Activated naive CD8-positive, alpha-beta T cell (primary cell): ENCODE measurements around the gene MNX1.
A peak's percentile ranks its signal among the peaks of the same experiment; 100 is the strongest.

Experiments
- H3K27ac Mint-ChIP-seq: one replicate; pipeline ENCODE4 v1.8.0; 2021; ENCODE audit warnings: mixed read lengths
- H3K27me3 Mint-ChIP-seq: one replicate; pipeline ENCODE4 v1.8.0; 2021; ENCODE audit warnings: mixed read lengths
- H3K36me3 Mint-ChIP-seq: one replicate; pipeline ENCODE4 v1.8.0; 2021; ENCODE audit warnings: mixed read lengths
- H3K4me1 Mint-ChIP-seq: one replicate; pipeline ENCODE4 v1.8.0; 2021; ENCODE audit warnings: low read depth, mixed read lengths
- H3K4me3 Mint-ChIP-seq: one replicate; pipeline ENCODE4 v1.8.0; 2021; ENCODE audit warnings: mild to moderate bottlenecking, mixed read lengths
- H3K9me3 Mint-ChIP-seq: one replicate; pipeline ENCODE4 v1.8.0; 2021; ENCODE audit warnings: low read depth, mixed read lengths

The MNX1 gene

DNA sequence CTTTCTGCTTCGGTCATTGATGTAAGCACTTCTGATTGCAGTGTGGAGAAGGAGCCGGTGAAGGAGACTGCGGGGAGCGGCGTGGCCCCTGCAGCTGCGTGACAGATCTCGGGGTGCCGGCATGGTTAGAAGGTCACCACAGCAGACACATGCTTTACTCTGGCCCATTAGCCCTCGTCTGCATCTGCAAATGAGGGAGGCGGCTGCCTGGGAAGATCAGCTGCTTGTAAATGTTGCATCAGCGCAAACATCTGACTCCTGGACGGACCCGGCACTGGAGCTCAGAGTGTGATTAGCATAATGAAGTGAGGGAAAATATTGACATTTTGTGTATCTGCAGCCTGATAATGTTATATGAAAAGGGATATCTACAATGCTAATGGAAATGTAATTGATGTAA lies 30.5 kb upstream of the MNX1 start:
- H3K27me3 Mint-ChIP-seq, result peaks cover 22% of the 10 kb centered on the region
- H3K9me3 Mint-ChIP-seq, result peaks cover 9% of the 10 kb centered on the region
- no peaks in the 10 kb centered on the region for H3K4me1 Mint-ChIP-seq
- H3K27ac Mint-ChIP-seq, result no peak overlapping the region
- no peaks in the 10 kb centered on the region for H3K36me3 Mint-ChIP-seq
- H3K4me3 Mint-ChIP-seq, result no peak overlapping the region

DNA sequence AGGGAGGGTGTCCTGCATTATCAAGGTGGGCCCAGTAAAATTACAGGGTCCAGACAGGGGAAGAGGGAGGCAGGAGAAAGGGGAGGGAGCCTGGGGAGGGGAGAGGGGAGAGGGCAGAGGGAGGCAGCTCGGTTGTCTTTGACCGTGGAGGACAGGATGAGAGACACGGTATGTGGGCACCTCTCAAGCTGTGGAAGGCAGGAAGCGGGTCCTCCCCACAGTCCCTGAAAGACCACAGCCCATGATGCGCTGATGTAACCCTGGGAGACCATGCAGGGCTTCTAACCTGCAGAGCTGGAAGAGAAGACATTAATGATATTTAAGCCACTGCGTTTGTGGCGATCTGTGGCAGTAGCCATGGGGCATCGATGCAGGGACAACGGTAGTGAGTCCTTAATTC lies 27.2 kb upstream of the MNX1 start:
- Mint-ChIP-seq H3K9me3 (peaks cover 10% of the 10 kb centered on the region), H3K27ac (no peak overlapping the region), H3K27me3 (peaks cover 27% of the 10 kb centered on the region), H3K4me3 (no peak overlapping the region), H3K4me1 (no peaks in the 10 kb centered on the region), H3K36me3 (no peaks in the 10 kb centered on the region)

DNA sequence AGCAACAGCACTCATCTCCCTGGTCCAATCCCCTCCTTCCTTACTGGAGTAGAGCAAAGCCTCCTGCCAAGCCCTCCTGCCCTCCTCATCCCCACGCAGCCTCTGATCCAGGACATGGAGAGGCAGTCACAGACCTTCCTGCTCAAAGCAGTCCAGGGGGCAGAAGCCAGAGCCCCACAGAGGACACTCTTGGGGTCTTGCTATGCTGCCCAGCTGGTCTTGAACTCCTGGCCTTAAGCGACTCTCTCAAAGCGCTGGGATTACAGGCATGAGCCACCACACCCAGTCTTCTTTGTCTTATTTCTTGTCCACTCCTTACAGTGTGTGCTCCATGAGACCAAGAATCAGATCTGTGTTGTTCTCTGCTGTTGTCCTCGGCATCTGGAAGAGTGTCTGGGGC lies 26.6 kb upstream of the MNX1 start:
- Mint-ChIP-seq H3K36me3 (no peaks in the 10 kb centered on the region), H3K4me1 (no peaks in the 10 kb centered on the region), H3K27me3 (peaks cover 27% of the 10 kb centered on the region), H3K27ac (no peak overlapping the region), H3K9me3 (peaks cover 10% of the 10 kb centered on the region), H3K4me3 (no peak overlapping the region)

DNA sequence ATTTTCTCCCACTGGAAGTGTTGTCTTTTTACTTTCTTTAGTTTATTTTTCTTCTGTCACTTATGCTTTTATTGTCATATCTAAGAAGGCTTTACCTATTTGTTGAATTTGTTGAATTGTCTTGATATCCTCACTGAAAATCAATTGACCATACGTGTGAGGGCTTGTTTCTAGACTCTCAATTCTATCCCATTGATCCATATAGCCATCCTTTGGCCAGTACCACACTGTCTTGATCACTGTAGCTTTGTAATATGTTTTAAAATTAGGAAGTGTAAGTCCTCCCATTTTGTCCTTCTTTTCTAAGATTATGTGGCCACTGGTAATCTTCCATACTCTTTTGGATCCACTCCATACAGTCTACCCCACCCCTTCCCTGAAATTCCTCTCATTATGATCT lies 25.5 kb upstream of the MNX1 start:
- Mint-ChIP-seq H3K36me3 (no peaks in the 10 kb centered on the region), H3K27ac (no peak overlapping the region)

DNA sequence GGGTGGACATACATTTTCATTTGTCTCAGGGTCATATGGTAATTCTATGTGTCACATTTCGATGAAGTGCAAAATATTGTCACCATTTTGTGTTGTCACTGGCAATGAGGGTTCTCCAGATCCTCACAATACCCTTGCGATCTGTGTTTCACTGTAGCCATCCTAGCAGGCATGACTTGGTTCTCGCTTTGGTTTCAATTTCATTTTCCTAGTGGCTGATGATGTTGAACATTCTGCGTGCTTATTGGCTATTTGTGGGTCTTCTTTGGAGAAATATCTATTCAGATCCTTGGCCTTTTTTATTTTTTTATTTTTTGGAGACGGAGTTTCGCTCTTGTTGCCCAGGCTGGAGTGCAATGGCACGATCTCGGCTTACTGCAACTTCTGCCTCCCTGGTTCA lies 24.8 kb upstream of the MNX1 start:
- H3K9me3 Mint-ChIP-seq, result peaks cover 10% of the 10 kb centered on the region
- H3K36me3 Mint-ChIP-seq, result no peaks in the 10 kb centered on the region
- H3K4me3 Mint-ChIP-seq, result no peak overlapping the region
- H3K4me1 Mint-ChIP-seq, result no peaks in the 10 kb centered on the region
- peaks cover 27% of the 10 kb centered on the region for H3K27me3 Mint-ChIP-seq
- no peak overlapping the region for H3K27ac Mint-ChIP-seq

More for the DNA sequence above, 25.5 kb upstream of the MNX1 start:
- Mint-ChIP-seq H3K9me3 (peaks cover 10% of the 10 kb centered on the region), H3K27me3 (peaks cover 27% of the 10 kb centered on the region), H3K4me1 (no peaks in the 10 kb centered on the region), H3K4me3 (no peak overlapping the region)

DNA sequence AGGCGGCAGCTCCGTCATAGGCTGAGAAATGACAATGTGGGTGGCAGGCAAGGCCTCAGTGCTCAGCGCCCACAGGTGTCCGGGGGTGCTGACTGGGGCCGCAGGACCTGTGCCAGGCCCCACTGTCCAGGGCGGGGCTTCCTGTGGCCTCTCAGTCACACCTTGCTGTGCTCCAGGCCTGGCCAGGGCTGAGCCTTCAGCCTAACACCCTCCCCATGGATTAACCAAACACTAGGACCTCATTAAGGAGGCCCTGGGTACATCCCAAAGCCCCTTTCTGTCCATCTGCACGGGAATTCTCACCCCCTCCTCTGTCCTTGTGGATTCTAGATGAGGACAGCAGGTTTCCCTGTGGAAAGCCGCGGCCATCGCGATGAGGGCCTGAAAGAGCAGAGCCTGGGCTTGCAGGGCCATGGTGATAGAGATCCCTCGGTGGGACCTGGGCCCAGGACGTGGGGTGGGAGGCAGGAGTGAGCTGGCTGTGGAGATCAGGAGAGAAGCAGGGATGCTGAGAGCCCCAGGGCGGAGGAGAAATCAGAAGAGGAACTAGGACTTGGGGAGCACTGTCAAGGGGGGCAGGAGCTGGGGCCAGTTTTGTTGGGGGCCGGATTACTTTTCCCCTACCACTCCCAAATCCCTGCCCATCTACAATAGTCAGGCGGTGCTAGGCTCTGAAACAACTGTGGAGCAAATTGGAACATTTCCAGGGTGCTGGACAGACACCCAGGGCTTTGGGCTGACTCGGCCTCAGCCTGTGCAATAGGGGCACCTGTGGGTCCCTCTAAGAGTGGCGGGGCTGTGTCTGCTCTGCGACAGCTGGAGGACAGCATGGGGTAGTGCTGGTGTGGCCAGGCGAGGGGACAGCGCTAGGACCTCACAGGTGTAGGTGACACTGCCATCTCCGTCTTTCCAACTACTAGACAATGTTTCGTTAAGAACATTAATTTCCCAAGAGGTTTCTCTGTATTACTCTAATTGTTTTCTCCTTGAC lies 23.3 kb upstream of the MNX1 start:
- H3K4me3 Mint-ChIP-seq, result no peak overlapping the region
- H3K27ac Mint-ChIP-seq, result no peak overlapping the region
- H3K4me1 Mint-ChIP-seq, result no peaks in the 10 kb centered on the region
- peaks cover 32% of the 10 kb centered on the region for H3K27me3 Mint-ChIP-seq
- no peaks in the 10 kb centered on the region for H3K36me3 Mint-ChIP-seq
- H3K9me3 Mint-ChIP-seq, result peaks cover 10% of the 10 kb centered on the region

DNA sequence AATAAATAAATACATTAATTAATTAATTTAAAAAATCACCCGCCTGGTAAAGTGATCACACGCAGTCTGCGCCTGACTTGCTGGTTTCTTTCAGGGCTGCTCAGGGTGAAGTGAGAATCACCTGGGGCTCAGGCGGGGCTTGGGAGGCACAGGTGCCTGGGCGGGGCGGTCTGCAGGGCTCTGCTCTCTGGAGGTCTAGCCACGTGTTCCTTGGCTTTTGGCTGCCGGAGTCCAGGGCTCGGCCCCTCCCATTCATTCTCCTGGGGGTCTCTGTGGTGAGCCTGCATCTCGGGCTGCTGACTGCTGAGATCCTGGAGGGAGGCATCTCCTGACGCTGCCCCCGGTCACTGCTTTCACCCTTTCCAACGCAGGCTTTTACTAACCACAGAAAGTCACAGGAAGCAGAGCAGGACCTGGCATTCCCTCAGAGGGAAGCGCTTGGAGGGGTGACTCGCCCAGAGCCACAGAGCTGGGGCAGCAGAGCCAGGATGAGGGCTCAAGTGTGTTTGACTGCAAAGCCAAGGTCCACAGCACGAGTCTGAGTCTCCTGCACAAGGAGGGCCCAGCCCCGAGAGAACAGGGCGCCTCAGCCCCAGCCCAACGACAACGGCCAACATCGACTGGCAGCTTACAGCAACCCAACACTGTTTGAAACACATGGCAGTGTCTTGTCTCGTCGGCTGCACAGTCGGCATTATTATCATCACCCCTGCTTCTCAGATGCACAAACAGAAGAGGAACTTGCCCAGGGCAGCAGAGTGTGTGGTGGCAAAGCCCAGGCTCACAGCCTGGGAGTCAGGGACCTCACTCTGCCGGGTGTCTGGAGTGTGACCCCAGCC lies 22.4 kb upstream of the MNX1 start:
- no peaks in the 10 kb centered on the region for H3K4me1 Mint-ChIP-seq

DNA sequence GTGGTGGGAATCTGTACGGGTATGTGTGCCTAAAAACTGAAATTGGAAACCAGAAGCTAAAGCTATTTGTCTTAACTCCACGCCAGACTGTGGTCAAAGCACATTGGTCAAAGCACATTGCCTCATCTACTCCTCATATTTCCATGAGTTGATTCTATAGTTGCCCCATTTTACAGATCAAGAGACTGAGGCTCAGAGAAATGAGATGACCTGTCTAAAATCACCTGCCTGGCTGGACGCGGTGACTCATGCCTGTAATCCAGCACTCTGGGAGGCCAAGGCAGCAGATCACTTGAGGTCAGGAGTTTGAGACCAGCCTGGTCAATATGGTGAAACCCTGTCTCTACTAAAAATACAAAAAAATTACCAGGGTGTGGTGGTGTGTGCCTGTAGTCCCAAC lies 21.7 kb upstream of the MNX1 start:
- Mint-ChIP-seq H3K9me3 (peaks cover 10% of the 10 kb centered on the region), H3K4me1 (no peaks in the 10 kb centered on the region), H3K27ac (no peak overlapping the region), H3K27me3 (peaks cover 42% of the 10 kb centered on the region), H3K4me3 (no peak overlapping the region), H3K36me3 (no peaks in the 10 kb centered on the region)

More for the DNA sequence above, 22.4 kb upstream of the MNX1 start:
- H3K9me3 Mint-ChIP-seq, result peaks cover 10% of the 10 kb centered on the region
- no peak overlapping the region for H3K27ac Mint-ChIP-seq
- H3K4me3 Mint-ChIP-seq, result no peak overlapping the region
- no peaks in the 10 kb centered on the region for H3K36me3 Mint-ChIP-seq
- H3K27me3 Mint-ChIP-seq, result peaks cover 37% of the 10 kb centered on the region

DNA sequence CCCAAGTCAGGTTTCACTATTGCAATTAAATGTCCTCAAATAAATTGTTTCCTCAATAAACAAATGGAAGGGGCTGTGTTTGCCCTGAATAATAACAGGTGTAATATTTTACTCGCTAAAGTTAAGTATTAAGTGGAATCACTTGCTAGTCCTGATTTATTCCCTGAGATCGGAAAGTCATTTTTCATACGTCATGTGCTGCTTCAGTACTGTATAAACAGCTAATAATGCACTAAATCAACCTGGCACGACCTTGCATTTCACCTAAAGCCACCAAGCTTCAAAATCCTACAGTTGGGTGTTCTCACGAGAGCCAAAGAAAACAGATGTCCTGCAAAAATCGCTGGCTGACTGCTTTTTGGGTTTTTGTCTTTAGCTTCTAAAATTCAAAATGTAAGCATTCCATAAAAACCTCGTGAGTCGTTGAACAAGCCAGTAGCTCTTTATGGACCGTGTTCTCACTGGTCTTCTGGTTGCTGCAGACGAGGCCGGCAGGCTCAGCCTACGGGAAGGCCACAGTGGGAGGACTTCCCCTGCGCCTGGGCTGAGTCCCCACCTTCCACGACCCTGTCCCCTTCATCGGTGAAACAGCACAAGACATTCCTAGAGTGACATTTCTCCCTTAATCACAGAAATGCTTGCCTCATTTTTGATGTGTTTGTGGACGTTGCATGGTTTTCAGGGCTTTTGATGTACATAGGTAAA lies 17.9 kb upstream of the MNX1 start:
- Mint-ChIP-seq H3K4me1 (no peaks in the 10 kb centered on the region), H3K4me3 (no peak overlapping the region), H3K9me3 (no peaks in the 10 kb centered on the region), H3K27me3 (peaks cover 47% of the 10 kb centered on the region), H3K36me3 (no peaks in the 10 kb centered on the region), H3K27ac (no peak overlapping the region)

DNA sequence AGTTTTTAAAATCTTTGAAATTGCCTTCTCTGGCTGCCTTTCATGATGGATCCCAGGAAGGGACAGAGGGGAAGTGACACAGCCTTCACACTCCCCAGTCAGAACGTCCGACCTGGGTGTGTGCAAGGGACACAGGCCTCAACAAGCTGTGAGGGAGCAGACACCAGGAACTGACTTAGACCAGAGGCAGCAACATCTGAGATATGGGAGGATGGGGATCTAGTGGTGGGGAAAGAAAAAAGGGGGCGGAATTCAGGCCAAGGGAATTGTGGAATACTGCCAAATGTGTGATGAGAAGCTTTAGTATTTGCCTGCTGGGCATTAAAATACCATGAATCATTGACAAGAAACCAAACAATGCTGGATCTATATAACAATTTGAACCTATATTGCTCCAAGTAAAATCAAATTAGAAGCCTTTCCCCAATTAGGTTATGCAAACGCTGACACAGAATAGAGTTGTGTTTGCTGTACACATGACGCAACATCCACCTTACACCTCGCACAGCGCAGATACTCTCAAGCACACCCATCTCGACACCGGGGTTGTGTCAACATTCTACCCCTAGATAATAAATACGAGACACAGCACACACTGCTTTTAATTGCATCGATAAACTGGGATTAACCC lies 17.2 kb upstream of the MNX1 start:
- H3K27me3 Mint-ChIP-seq, result peaks cover 52% of the 10 kb centered on the region
- no peak overlapping the region for H3K27ac Mint-ChIP-seq
- H3K9me3 Mint-ChIP-seq, result no peaks in the 10 kb centered on the region
- no peaks in the 10 kb centered on the region for H3K36me3 Mint-ChIP-seq
- H3K4me3 Mint-ChIP-seq, result no peak overlapping the region
- peaks cover 1% of the 10 kb centered on the region for H3K4me1 Mint-ChIP-seq

DNA sequence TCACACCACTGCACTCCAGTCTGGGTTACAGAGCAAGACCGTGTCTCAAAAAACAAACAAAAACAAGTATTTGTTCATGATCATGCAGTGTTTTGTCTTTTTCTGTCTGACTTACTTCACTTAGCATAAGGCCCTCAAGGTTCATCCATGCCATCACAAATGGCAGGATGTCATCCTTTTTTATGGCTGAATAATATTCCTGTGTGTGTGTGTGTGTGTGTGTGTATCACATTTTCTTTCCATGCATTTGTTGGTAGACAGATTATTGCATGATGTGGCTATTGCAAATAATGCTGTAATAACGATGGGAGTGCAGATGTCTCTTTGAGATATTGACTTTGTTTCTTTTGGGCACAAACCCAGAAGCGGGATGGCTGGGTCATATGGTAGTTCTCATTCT lies 14.3 kb upstream of the MNX1 start:
- Mint-ChIP-seq H3K27ac (no peak overlapping the region), H3K4me1 (peaks cover 7% of the 10 kb centered on the region), H3K4me3 (no peak overlapping the region), H3K36me3 (no peaks in the 10 kb centered on the region), H3K9me3 (no peaks in the 10 kb centered on the region), H3K27me3 (peaks cover 55% of the 10 kb centered on the region)

DNA sequence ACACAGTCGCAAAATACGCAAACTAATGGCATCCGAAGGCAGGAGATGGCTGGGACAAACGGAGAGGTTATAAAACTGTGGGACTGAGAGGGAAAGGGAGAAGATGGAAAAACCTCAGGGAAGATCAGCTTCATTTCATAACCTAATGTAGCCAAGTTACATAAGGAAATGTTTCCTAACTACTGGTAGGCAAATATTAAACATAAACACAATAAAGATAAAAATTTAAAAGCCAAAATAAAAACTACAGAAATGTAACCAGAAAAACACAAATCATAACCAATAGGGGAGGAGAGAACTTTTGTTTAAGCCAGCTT lies 13.1 kb upstream of the MNX1 start:
- Mint-ChIP-seq H3K4me1 (peaks cover 13% of the 10 kb centered on the region), H3K4me3 (no peak overlapping the region), H3K36me3 (no peaks in the 10 kb centered on the region), H3K27ac (no peak overlapping the region), H3K27me3 (peaks cover 52% of the 10 kb centered on the region), H3K9me3 (no peaks in the 10 kb centered on the region)

DNA sequence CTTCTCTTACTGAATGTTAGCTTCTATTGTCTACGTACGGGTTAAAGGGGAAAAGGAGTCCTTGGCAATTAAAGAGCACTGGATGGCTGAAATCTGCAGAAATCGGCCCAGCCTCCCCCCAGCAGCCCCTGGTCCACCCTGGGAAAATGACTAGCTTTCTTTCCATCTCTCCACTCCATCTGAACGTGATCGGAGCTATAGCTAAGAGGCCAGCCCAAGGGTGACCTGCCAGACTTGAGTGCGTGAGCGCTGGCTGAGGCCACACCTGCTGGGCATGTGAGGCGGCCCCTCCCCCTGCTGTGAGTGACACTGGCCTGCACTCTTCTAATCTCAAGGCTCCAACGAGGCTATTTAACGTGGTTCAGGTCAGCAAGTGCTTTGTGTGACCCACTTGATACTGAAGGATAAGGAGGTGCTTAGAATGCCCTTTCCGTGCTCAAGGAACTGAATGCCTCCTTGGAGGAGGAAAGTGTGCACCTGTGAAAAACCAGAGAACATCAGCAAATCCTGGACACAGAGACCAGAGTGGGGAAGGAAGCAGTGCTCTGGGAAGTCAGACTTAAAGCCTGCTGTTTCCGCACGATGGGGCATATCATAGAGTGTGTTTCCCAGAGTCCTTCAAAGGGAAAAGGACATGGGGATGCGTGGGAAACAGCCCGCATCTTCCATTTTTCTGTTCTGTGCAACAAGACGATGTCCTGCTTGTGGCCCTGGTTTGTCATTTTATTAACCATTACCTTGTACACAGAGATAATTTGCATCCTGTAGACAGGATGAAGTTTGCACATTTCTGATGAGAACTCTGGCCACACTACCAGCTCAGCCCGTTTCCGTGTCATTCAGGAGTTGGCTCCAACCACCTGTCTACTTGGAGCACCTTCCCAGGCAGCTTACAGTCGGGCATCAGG lies 12.5 kb upstream of the MNX1 start:
- peaks cover 15% of the 10 kb centered on the region for H3K4me1 Mint-ChIP-seq
- H3K4me3 Mint-ChIP-seq, result peak overlapping the region; percentile 30
- H3K9me3 Mint-ChIP-seq, result no peaks in the 10 kb centered on the region
- no peaks in the 10 kb centered on the region for H3K36me3 Mint-ChIP-seq
- peaks cover 51% of the 10 kb centered on the region for H3K27me3 Mint-ChIP-seq
- H3K27ac Mint-ChIP-seq, result no peak overlapping the region
